Measurements from ENCODE around the gene ZDHHC12. TPM values are rescaled to one million over a fixed set of nuclear protein-coding genes. Genes with fewer than 3 reads are reported as not detected.

ZDHHC12 gene
- polyA plus RNA-seq, 3 donors = 50.0 to 72.7 (median 68.4) TPM

DNA sequence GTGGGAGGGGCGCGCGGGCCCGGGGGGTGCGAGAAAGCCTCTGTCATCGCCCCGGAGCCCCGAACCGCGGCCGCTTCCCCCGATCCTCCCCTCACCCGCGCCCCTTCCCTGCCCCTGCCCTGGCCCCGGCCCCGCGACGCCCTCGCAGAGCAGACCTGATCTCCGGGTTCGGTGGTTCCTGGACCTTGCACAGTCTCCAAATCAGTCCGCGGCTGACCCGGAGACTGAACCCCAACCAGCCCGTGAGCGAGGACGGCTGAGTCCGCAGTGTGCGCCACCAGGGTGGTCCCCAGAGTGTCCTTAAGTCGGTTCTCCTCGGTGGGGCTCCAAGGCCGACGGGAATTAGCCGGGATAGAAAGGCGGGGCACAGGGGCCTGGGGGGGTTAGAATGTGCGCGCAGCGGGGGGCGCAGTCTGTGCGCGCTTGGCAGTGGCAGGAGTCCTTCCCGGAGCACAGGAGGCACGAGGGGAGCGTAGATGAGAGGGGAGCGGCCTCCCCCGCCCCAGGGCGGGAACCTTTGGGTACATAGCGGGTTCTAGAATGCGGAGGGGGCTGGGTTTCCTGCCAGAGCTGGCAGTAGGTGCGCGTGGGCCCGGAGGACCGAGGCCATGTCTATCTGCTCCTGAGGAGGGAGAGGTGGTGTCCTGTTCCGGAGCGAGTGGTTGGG, 20.8 kb downstream of the ZDHHC12 start:
- H3K36me3 ChIP-seq (replicated peaks in 1 of 2; ENCODE audit: control insufficient read depth in 1 of 2, insufficient read depth in 2 of 2, low read length in 2 of 2) = no peaks in the 10 kb centered on the region
- TF ChIP-seq, protein P1, sequence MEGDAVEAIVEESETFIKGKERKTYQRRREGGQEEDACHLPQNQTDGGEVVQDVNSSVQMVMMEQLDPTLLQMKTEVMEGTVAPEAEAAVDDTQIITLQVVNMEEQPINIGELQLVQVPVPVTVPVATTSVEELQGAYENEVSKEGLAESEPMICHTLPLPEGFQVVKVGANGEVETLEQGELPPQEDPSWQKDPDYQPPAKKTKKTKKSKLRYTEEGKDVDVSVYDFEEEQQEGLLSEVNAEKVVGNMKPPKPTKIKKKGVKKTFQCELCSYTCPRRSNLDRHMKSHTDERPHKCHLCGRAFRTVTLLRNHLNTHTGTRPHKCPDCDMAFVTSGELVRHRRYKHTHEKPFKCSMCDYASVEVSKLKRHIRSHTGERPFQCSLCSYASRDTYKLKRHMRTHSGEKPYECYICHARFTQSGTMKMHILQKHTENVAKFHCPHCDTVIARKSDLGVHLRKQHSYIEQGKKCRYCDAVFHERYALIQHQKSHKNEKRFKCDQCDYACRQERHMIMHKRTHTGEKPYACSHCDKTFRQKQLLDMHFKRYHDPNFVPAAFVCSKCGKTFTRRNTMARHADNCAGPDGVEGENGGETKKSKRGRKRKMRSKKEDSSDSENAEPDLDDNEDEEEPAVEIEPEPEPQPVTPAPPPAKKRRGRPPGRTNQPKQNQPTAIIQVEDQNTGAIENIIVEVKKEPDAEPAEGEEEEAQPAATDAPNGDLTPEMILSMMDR (IDR thresholded peaks at IDR 0.05) = no peak
- Mint-ChIP-seq H3K27me3 (ENCODE audit: low read depth in 3 of 3) (peaks cover 8 to 13% (median 12%) of the 10 kb centered on the region in 3 donors), H3K27ac (peak overlapping the region in 1 of 7 donors; percentile 30), H3K36me3 (no peaks in the 10 kb centered on the region), H3K4me1 (peaks cover 13% of the 10 kb centered on the region), H3K4me3 (peak overlapping the region; percentile 80 to 91), H3K9me3 (no peaks in the 10 kb centered on the region)
- peak overlapping the region; percentile 99 for H3K4me2 ChIP-seq (replicated peaks; ENCODE audit: extremely low read depth, low read length, poor library complexity, severe bottlenecking)
- H4K20me1 ChIP-seq (ENCODE audit: insufficient read depth, low read length) = no peaks in the 10 kb centered on the region
- 2% methylated on average over 45 of the region's 55 CpGs for WGBS (ENCODE audit: insufficient coverage)
- no peaks in the 10 kb centered on the region for H3K79me2 ChIP-seq (ENCODE audit: insufficient read depth, low read length)
- H3K9ac ChIP-seq (ENCODE audit: insufficient read depth, low read length, poor library complexity, severe bottlenecking) = peak overlapping the region; percentile 72
- H3K27ac ChIP-seq (ENCODE audit: low read depth in 1 of 2, low read length in 2 of 2) = no peak overlapping the region
- intact Hi-C loops (cut with micrococcal nuclease) = no loop called here
- no peak for DNase-seq
- peaks cover 0 to 10% of the 10 kb centered on the region in 2 donors for H3K27me3 ChIP-seq (ENCODE audit: control insufficient read depth in 2 of 2, insufficient read depth in 2 of 2, low read length in 2 of 2)
- H3K4me1 ChIP-seq (ENCODE audit: control insufficient read depth in 1 of 2, insufficient read depth in 2 of 2, low read length in 2 of 2) = peaks cover 12 to 15% of the 10 kb centered on the region in 2 donors
- peak overlapping the region; percentile 36 to 81 (median 55) for H3K4me3 ChIP-seq (replicated peaks in 1 of 3; ENCODE audit: low read depth in 2 of 3, low read length in 3 of 3)
- H3K9me3 ChIP-seq (replicated peaks in 1 of 2; ENCODE audit: control insufficient read depth in 1 of 2, insufficient read depth in 1 of 2, low read length in 2 of 2) = no peaks in the 10 kb centered on the region
- H2AFZ ChIP-seq (ENCODE audit: insufficient read depth, low read depth, low read length, poor library complexity, severe bottlenecking) = peak overlapping the region; percentile 97

DNA sequence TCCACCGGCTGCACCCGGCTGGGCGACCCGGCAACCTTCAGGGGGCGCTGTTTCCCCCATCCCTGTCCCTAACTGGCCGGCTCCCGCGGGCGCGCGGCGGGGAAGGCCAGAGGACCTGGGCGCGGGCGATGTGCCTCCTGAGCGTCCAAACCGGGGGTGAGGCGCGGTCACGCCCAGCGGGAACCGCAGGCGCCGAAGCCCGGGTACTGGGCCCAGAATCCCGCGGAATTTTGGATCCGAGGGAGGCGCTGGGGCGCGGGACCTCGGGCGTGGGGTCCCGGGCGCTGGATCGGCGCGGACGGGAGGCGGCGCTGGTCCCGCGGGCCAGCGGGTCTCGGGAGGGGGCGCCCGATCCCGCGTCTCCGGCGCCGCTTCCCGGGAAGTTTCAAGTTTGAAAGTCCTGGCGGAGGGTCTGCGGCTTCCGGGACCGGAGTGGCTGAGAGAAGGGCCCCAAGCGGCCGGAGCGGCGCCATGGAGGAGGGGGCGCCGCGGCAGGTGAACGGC, 21.4 kb downstream of the ZDHHC12 start, which contains the start of gene PKN3:
TSS of gene PKN3 (plus strand) at position 59 of the 504 bp plus-strand sequence. CDS start at position 472, 413 bp downstream.
- Histone ChIP-seq H3K27me3 (ENCODE audit: control insufficient read depth in 2 of 2, insufficient read depth in 2 of 2, low read length in 2 of 2) (peaks cover 0 to 10% of the 10 kb centered on the region in 2 donors), H3K9ac (ENCODE audit: insufficient read depth, low read length, poor library complexity, severe bottlenecking) (peak within 1 kb of the TSS; percentile 72), H3K4me2 (replicated peaks; ENCODE audit: extremely low read depth, low read length, poor library complexity, severe bottlenecking) (peak within 1 kb of the TSS; percentile 99), H3K4me3 (replicated peaks in 1 of 3; ENCODE audit: low read depth in 2 of 3, low read length in 3 of 3) (peak within 1 kb of the TSS; percentile 36 to 81 (median 55)), H3K9me3 (replicated peaks in 1 of 2; ENCODE audit: control insufficient read depth in 1 of 2, insufficient read depth in 1 of 2, low read length in 2 of 2) (no peaks in the 10 kb centered on the region), H2AFZ (ENCODE audit: insufficient read depth, low read depth, low read length, poor library complexity, severe bottlenecking) (peak within 1 kb of the TSS; percentile 97), H4K20me1 (ENCODE audit: insufficient read depth, low read length) (peaks cover under 1% of the 10 kb centered on the region), H3K4me1 (ENCODE audit: control insufficient read depth in 1 of 2, insufficient read depth in 2 of 2, low read length in 2 of 2) (peaks cover 12 to 15% of the 10 kb centered on the region in 2 donors), H3K27ac (ENCODE audit: low read depth in 1 of 2, low read length in 2 of 2) (no peak within 1 kb of the TSS), H3K36me3 (replicated peaks in 1 of 2; ENCODE audit: control insufficient read depth in 1 of 2, insufficient read depth in 2 of 2, low read length in 2 of 2) (no peaks in the 10 kb centered on the region), H3K79me2 (ENCODE audit: insufficient read depth, low read length) (no peaks in the 10 kb centered on the region)
- Mint-ChIP-seq H3K4me3 (peak within 1 kb of the TSS; percentile 80 to 91), H3K27me3 (ENCODE audit: low read depth in 3 of 3) (peaks cover 8 to 13% (median 12%) of the 10 kb centered on the region in 3 donors), H3K4me1 (peaks cover 13% of the 10 kb centered on the region), H3K36me3 (no peaks in the 10 kb centered on the region), H3K9me3 (no peaks in the 10 kb centered on the region), H3K27ac (peak within 1 kb of the TSS in 4 of 7 donors; percentile 30 to 76 (median 46))
- TF ChIP-seq, protein P1 (IDR thresholded peaks at IDR 0.05) = peak; percentile 92
- DNase-seq = peak; percentile 69 to 78 (median 71)
- intact Hi-C loops (cut with micrococcal nuclease) = no loop called here
- 0% methylated on average over 61 of the region's 65 CpGs for WGBS (ENCODE audit: insufficient coverage)
